ENCODE measurements around the gene MGAT2. TPM values are rescaled to one million over a fixed set of nuclear protein-coding genes. Genes with fewer than 3 reads are reported as not detected.

Gene MGAT2
- total RNA-seq, 1 donor from 2014 or later, result 37.4 TPM

GRCh38 chr14:49586673-49587460 lies 33.7 kb upstream of the MGAT2 start:
- no peaks in the 10 kb centered on the region for H3K9me3 ChIP-seq
- no peaks in the 10 kb centered on the region for H3K27me3 ChIP-seq
- peak overlapping the region; percentile 73 to 90 for H3K4me3 ChIP-seq
- no peak for DNase-seq (ENCODE audit: low spot score in 2 of 2)
- intact Hi-C loops (cut with DNase I), result loop anchor here (2.0 to 5.0 kb wide), 2 partner anchors 34 to 105 kb away; partner anchors contain the start of genes KLHDC1, MGAT2 and RPL36AL
- H3K4me1 ChIP-seq, result peaks cover 4 to 16% of the 10 kb centered on the region in 2 donors
- peaks cover 15 to 25% of the 10 kb centered on the region in 2 donors for H3K36me3 ChIP-seq
- TF ChIP-seq CTCF (IDR thresholded peaks at IDR 0.05), result peak; percentile 67 to 89 (median 77)
- H3K27ac ChIP-seq, result peak overlapping the region; percentile 78 to 93

GRCh38 chr14:49589387-49589786 lies 31.2 kb upstream of the MGAT2 start:
- intact Hi-C loops (cut with DNase I), result loop anchor here (5.0 kb wide), 1 partner anchor 103 kb away; the partner anchor contains the start of gene KLHDC1
- Histone ChIP-seq H3K27ac (no peak overlapping the region), H3K27me3 (no peaks in the 10 kb centered on the region), H3K36me3 (peaks cover under 1% of the 10 kb centered on the region in 2 donors), H3K9me3 (no peaks in the 10 kb centered on the region), H3K4me3 (no peak overlapping the region), H3K4me1 (peaks cover 4 to 9% of the 10 kb centered on the region in 2 donors)
- no peak for TF ChIP-seq CTCF (IDR thresholded peaks at IDR 0.05)
- no peak for DNase-seq (ENCODE audit: low spot score in 2 of 2)

GRCh38 chr14:49593016-49593415 lies 27.6 kb upstream of the MGAT2 start:
- no peak for DNase-seq (ENCODE audit: low spot score in 2 of 2)
- Histone ChIP-seq H3K27me3 (no peaks in the 10 kb centered on the region), H3K27ac (no peak overlapping the region), H3K36me3 (no peaks in the 10 kb centered on the region), H3K4me1 (peaks cover 0 to 3% of the 10 kb centered on the region in 2 donors), H3K9me3 (no peaks in the 10 kb centered on the region), H3K4me3 (no peak overlapping the region)
- no peak for TF ChIP-seq CTCF (IDR thresholded peaks at IDR 0.05)
- intact Hi-C loops (cut with DNase I), result no loop called here

GRCh38 chr14:49594347-49595091 lies 26.1 kb upstream of the MGAT2 start:
- TF ChIP-seq CTCF (IDR thresholded peaks at IDR 0.05), result no peak
- Histone ChIP-seq H3K4me1 (peaks cover 0 to 3% of the 10 kb centered on the region in 2 donors), H3K4me3 (no peak overlapping the region), H3K36me3 (no peaks in the 10 kb centered on the region), H3K27ac (no peak overlapping the region), H3K27me3 (no peaks in the 10 kb centered on the region), H3K9me3 (no peaks in the 10 kb centered on the region)
- intact Hi-C loops (cut with DNase I), result no loop called here
- DNase-seq (ENCODE audit: low spot score in 2 of 2), result no peak

- H3K27ac ChIP-seq, result peak overlapping the region; percentile 93 to 96
- intact Hi-C loops (cut with DNase I), result loop anchor here (1.0 kb wide), 1 partner anchor 22 kb away; the partner anchor contains the start of genes MGAT2 and RPL36AL
- no peaks in the 10 kb centered on the region for H3K27me3 ChIP-seq
- TF ChIP-seq CTCF (IDR thresholded peaks at IDR 0.05), result no peak
- no peaks in the 10 kb centered on the region for H3K9me3 ChIP-seq
- peak overlapping the region; percentile 82 for H3K4me3 ChIP-seq
- H3K36me3 ChIP-seq, result peaks cover 0 to under 1% of the 10 kb centered on the region in 2 donors
- DNase-seq (ENCODE audit: low spot score in 2 of 2), result no peak
- peaks cover 0 to 5% of the 10 kb centered on the region in 2 donors for H3K4me1 ChIP-seq
These were observed 22.5 kb upstream of the MGAT2 start for GRCh38 chr14:49598189-49598484.

All from ascending aorta (tissue), 2 donors.